AG08396 (cell line): ENCODE measurements around the gene TNFRSF18.

ENCODE experiments used
- DNase-seq: peaks from one replicate; pipeline ENCODE4 v3.0.0; 2012; ENCODE audit warnings: low spot score, mixed read lengths

TNFRSF18 gene

DNA sequence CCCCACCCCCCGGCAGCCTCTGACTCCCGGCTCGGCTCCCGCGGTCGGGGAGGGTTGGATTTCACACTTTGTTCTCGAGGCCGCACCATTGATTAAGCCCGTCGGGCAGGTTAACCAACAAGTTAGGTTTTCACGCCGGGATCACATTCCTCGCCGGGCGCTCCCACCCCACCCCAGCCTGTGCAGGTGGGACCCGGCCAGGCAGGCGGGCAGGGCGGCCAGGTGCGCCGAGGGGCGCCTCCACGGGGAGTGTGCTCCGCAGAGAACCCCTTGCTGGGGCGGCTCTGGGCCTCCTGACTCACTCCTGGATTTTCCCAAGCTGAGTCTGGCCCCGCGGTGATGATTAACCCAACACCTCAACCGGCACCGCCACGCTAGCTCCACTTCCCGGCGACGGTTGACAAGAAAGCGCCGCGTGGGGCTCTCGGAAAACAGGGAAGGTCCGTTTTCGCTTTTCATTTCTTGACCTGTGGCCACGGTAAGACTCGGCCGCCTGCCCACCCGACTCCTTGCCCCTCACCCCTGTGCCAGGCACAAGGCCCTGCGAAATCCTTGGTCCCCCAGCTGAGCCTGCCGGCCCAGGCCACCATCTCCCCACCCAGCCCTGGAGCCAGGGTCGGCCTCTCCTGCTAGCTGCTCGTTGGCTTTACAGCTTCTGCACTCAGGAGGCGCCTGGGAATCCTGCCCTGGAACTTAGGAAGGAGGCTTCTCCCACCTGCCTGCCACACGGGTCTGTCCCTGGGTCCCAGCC, 41.5 kb downstream of the TNFRSF18 start:
- DNase-seq = no peak

DNA sequence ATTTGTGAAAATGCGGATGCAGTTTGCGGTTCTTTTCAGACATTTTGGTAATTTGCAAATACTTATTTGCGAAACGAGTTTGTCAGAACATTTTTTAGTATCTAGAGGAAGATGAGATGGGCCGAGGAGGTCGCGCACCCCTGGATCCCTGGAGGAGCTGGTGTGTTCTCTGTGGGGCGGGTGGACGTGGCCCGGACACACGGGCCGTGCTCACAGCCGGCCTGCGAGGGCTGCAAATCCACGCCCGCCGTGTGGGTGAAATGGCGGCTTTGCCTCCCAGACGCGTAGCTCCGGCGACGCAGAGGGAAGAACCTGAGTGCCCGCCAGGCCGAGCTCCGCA, 42.1 kb downstream of the TNFRSF18 start:
- no peak for DNase-seq

DNA sequence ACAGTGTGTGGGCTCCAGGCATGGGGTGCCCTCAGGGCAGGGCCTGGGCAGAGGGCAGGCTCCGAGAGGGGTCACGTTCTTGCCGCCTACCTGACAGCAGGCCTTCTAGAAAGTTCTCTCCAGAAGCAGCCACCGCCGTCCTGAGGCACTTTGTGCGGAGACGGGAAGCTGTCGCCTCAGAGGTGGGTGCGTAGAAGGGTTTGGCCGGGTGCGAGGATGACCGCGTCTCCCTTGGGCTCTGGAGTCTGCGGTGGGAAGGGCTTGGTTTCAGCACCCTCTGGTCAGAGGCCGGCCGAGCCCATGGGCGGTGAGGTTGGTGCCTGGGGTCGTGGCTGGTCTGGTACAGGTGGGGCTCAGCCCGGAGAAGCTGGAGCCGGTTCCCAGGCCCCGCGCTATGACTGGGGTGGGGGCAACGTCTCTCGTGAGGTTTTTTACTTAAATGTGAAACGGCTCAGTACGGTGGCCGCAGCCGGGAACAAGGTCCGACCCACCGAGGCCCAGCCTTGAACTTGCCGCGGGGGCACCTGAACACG, 42.8 kb downstream of the TNFRSF18 start:
- no peak for DNase-seq

DNA sequence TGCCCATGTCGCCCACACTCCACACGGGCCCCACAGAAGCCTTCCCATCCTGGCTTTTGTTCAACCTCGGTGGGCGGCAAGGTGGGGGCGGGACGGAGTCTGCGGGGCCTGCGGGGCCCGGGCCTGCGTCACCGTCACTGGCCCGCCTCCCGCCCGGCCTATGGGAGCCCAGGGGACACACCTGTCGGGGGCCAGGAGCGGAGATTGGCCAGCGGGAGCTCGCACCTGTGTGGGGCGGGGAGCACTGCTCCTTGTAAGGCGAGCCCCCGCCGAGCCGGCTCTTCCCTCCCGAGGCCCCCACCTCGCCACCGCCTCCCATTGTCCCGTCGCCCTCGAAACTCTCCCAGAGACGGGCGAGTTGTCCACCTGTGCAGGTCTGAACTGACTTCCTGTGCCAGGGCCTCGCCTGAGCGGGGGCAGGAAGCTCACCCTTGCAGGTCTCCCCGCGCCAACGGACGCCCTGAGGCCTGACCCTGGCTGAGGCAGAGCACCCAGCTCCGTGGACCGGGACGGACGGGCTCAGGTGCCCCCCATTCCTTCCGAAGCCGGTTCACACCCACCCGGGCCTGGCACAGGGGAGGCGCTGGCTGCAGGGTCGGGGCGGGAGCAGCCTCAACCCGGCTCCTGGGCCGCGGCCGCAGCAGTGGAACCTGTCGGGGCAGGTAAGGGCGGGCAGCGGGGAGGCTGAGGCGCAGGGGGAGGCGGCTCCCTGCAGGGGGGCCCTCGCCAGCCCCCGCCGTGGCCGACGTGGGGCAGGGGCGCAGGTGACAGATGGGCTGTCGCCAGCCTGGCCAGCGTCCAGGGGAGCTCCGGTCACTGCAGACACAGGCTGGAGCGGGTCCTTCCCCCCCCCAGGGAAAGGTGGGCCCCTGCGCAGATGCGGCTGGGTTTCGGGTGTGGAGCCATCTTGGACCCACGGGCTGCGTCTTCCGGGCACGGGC, 43.5 kb downstream of the TNFRSF18 start:
- DNase-seq = no peak

DNA sequence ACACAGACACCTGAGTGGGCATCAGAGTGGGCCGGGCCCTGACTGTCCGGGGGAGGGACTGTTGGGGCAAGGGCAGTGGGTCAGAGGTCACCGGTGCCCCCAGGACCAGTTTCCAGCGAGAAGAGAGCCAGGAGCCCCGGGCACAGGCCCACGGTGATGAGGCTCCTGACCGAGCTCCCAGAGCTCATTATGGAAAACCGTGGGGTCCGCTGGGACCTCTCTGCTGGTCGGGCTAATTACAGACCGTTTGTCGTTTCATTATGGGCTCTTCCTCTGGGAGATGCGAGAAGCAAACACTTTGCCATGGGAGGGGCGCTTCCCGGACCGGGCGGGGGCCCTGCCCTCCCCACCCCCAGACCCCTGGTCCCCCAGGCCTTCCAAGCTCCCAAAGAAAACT, 44.7 kb downstream of the TNFRSF18 start:
- no peak for DNase-seq

DNA sequence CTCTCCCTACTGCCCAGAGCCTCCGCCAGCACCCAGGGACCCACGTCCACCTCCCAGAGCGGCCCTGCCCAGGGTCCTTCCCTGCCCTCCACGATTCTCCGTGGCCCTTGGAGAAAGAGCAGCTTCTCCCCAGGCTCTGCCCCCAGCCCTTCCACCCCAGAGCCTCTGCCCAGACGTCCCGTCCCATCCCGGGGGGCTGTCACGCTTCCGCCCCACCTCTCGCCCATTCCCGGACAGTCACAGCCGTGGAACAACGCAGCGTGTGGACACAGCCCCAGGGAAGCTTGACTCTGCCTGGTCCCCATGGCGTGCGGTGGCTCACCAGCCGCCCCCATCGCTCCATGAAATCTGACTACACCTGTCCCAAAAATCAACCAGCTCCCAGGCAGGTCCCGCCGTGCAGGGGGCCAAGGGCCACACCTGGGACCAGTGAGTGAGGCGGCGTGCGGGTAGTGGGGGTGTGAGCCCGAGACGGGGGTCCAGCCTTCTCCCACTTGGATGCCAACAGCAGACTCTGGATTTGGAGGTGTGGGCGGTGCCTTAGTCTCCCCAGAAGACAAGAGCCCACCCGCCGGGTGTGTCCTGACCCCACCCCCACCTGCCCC, 45.2 kb downstream of the TNFRSF18 start:
- no peak for DNase-seq

DNA sequence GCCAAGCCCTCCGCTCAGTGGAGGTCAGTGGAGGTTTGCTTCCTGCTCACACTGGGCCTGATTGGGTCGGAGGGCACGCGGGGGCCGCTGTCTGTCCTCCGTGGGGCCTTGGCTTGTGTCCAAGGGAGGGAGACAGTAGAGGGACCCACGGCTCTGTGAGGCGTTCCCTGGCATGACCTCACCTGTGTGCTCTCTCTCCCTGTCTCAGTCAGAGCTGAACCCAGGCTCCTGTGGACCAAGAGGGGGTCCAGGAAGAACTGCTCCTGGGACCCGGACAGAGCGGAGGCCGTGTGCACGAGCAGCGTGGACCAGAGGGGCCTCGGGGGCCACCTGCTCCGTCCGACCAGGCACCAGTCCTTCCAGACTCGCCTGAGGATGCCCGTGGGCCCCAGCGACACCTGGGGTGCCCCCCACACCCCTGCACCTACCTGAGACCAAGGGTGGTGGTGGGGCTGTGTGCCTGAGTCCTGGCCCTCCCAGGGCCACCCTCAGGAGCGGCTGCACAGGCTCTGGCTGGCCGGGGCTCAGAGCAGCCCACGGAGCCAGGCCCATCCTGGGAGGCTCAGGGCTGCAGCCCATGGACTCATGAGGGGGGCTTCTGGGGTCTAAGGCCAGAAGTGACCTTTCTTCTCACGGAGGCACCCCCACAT, 46.0 kb downstream of the TNFRSF18 start:
- DNase-seq = no peak

DNA sequence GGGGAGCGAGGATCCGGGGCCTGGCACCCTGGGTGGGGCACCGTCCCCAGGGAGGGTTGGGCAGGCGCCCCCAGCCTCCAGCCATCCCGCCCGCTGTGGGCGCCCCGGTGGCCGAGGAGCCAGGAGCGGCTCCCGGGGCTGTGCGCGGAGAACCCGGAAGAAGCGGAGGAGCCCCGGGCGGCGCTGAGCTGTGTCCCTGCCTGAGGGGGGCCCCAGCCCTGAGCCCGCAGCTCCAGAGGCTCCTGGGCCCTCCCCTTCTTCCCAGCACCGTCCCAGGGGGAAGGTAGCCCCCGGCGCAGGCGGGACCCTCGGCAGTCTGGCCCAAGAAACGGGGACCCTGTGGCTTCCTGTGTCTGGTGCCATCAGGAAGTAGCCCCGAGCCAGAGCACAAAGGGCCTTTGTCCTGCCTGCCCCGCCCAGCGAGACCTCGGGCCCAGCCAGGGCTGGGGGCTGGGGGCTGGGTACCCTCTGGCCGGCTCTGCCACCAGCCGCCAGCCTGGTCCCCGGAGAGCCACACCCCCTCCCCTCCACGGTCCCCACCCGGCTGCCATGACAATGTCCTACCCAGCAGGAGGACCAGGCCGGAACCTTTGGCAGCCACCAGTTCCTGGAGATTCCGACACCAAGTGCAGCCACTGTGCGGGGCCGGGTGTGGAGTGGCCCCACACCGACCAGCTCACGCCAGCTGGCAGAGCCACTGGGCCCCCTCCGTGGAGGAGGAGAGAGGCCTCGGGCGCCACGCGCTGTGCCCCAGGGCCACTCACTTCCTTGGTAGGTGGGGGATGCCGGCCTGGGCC, 48.3 kb downstream of the TNFRSF18 start:
- DNase-seq = peak; percentile 78

DNA sequence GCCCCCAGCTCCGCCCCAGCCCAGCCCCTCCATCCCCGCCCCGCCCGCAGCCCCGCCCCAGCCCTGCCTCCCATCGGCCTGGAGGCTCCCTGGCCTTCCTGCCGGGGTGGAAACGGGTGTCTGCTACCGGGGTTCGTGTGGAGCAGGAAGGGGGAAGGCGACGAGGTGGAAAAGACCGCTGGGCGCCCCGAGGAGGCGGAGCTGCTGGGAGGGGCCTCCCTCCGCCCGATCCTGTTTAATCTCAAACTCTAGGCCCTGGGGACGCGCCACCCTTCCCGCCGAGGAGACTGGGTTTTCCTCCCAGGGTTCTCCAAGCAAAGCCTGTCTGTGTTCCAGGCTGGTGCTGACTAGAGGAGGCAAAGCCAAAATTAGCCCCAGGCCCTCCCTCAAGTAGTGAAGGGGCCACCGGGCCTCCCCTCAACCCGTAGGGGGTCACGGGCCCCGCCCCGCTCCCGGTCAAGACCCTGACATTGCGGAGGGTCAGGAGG, 48.9 kb downstream of the TNFRSF18 start:
- peak; percentile 98 for DNase-seq

DNA sequence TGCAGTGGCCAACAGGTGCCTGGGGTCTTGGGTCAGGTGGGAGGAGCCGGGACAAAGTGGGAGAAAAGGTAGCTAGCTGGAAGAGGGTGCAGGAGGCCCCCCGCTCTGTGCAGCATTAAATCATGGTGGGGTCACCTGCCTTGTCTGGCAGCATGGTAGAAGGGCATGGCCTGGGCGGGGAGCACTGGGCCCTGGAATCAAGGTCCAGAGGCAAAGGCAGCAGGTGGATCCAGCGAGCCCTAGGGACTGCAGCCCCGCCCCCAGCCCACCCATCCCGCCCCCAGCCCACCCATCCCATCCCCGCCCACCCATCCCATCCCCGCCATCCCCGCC, 49.4 kb downstream of the TNFRSF18 start:
- DNase-seq = no peak

DNA sequence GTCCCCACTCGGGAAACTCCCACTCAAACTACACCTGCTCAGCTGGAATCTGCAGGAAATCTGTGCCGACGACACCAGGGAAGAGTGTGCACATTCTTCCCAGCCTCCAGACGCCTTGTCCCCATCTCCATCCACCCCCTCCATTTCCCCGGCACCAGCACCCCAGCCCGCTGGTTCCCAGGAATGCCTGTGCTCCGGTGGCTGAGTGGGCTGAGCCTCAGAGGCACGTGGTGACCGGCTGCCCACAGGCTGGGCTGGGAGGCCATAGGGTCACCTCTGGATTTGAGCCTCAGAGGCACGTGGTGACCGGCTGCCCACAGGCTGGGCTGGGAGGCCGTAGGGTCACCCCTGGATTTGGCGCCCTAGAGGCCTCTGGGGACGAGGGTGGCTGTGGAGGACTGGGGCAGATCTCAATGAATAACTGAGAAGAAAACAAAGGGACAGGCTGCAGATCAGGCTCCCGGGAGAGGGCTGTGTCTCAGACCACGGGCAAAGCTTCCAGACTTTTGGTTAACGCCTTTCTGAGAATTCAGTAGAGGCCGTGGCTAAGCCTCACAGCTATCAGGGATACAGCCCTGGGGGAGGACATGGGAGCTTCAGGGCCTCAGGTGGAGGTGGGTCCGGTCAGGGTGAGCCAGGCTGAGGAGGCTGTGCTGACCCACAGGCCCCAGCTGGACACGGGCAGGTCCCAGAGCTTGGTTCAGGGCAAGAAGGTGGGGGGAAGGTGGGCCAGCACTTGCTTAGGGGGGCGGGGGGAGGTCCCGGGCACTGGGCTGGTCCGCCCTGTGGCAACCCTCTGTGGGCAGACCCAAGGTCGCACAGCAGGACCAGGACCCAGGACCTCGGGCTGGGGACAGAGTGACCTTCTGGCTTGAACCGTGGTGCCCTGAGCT, 50.0 kb downstream of the TNFRSF18 start:
- DNase-seq = no peak

DNA sequence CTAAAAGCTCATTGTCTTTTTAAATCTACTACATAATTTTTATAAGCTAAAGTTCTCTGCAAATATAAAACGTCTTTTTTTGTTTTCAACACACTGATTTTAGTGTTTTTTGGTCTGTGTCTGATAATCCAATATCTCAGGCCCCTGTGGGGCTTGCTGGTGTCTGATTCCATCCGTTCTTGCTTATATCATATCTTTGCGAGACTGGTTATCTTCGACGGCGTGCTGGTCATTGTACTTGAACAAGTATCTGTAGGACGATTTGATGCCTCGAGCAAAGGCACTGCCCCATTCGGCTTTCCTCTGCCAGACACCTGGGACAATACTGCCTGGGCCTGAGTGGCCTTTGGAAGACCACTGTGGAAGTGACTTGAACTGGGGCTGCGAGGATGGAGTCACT, 51.1 kb downstream of the TNFRSF18 start:
- DNase-seq = no peak

DNA sequence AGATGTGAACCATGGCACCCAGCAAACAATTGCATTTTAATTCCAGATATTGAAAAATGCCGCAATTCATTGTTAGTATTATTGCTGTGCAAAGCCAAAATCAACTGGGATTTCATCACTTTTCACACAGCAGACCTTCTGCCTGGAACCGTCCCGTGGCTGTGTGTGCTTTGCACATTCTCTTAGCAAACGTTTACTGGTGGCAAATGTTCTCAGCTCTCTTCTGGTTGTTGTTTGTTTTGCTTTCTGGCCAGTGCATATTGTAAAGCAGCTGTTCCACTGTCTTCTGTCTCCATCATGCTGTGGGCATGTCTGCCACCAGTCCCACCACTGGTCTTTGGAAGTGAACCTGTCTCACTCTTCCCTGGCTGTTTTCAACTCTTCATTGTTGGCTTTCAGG, 52.5 kb downstream of the TNFRSF18 start:
- DNase-seq = no peak
